ENCODE results near the gene CNTNAP5. TPM values are rescaled to one million over a fixed set of nuclear protein-coding genes. Genes with fewer than 3 reads are reported as not detected.

The CNTNAP5 gene
- total RNA-seq, 1 donor from 2014 or later: not detected

- Mint-ChIP-seq H3K27ac (no peak overlapping the region), H3K27me3 (ENCODE audit: insufficient read depth, low read depth) (peaks cover 14% of the 10 kb centered on the region), H3K4me3 (no peak overlapping the region), H3K4me1 (peaks cover 32% of the 10 kb centered on the region), H3K9me3 (peaks cover 8% of the 10 kb centered on the region), H3K36me3 (peaks cover 2% of the 10 kb centered on the region)
- no peaks in the 10 kb centered on the region for H3K36me3 ChIP-seq
- H3K79me2 ChIP-seq (ENCODE audit: low read depth): no peaks in the 10 kb centered on the region
- H3K27me3 ChIP-seq: no peaks in the 10 kb centered on the region
- no peak for DNase-seq (ENCODE audit: low spot score)
- H3K27ac ChIP-seq: no peak overlapping the region
- peaks cover 3% of the 10 kb centered on the region for H3K4me1 ChIP-seq
- H3F3A ChIP-seq (ENCODE audit: low read depth): no peaks in the 10 kb centered on the region
- TF ChIP-seq EZH2 (IDR thresholded peaks at IDR 0.05) (no peak), EZH2phosphoT487 (IDR thresholded peaks at IDR 0.05) (no peak), CTCF (IDR thresholded peaks at IDR 0.05) (no peak)
- H2AFZ ChIP-seq (replicated peaks): no peak overlapping the region
- H3K9me3 ChIP-seq (ENCODE audit: low read depth): no peaks in the 10 kb centered on the region
- no peak overlapping the region for H3K9ac ChIP-seq
- H3K4me3 ChIP-seq: no peak overlapping the region
- H4K20me1 ChIP-seq (ENCODE audit: low read depth): no peaks in the 10 kb centered on the region
- H3K4me2 ChIP-seq: no peak overlapping the region
Observed at GRCh38 chr2:124805060-124805459, 780.0 kb downstream of the CNTNAP5 start.

GRCh38 chr2:124810132-124810531, 785.0 kb downstream of the CNTNAP5 start:
- no peak overlapping the region for H3K4me2 ChIP-seq
- H3F3A ChIP-seq (ENCODE audit: low read depth): no peaks in the 10 kb centered on the region
- Mint-ChIP-seq H3K4me1 (peaks cover 35% of the 10 kb centered on the region), H3K27me3 (ENCODE audit: insufficient read depth, low read depth) (peaks cover 10% of the 10 kb centered on the region), H3K4me3 (no peak overlapping the region), H3K36me3 (no peaks in the 10 kb centered on the region), H3K27ac (no peak overlapping the region), H3K9me3 (peaks cover 2% of the 10 kb centered on the region)
- no peak overlapping the region for H2AFZ ChIP-seq (replicated peaks)
- H3K36me3 ChIP-seq: no peaks in the 10 kb centered on the region
- no peaks in the 10 kb centered on the region for H3K79me2 ChIP-seq (ENCODE audit: low read depth)
- no peak overlapping the region for H3K9ac ChIP-seq
- TF ChIP-seq EZH2 (IDR thresholded peaks at IDR 0.05) (no peak), CTCF (IDR thresholded peaks at IDR 0.05) (peak; percentile 60), EZH2phosphoT487 (IDR thresholded peaks at IDR 0.05) (no peak)
- no peaks in the 10 kb centered on the region for H4K20me1 ChIP-seq (ENCODE audit: low read depth)
- DNase-seq (ENCODE audit: low spot score): peak; percentile 77
- H3K4me1 ChIP-seq: peaks cover 3% of the 10 kb centered on the region
- no peaks in the 10 kb centered on the region for H3K27me3 ChIP-seq
- no peak overlapping the region for H3K27ac ChIP-seq
- no peaks in the 10 kb centered on the region for H3K9me3 ChIP-seq (ENCODE audit: low read depth)
- H3K4me3 ChIP-seq: no peak overlapping the region

DNA sequence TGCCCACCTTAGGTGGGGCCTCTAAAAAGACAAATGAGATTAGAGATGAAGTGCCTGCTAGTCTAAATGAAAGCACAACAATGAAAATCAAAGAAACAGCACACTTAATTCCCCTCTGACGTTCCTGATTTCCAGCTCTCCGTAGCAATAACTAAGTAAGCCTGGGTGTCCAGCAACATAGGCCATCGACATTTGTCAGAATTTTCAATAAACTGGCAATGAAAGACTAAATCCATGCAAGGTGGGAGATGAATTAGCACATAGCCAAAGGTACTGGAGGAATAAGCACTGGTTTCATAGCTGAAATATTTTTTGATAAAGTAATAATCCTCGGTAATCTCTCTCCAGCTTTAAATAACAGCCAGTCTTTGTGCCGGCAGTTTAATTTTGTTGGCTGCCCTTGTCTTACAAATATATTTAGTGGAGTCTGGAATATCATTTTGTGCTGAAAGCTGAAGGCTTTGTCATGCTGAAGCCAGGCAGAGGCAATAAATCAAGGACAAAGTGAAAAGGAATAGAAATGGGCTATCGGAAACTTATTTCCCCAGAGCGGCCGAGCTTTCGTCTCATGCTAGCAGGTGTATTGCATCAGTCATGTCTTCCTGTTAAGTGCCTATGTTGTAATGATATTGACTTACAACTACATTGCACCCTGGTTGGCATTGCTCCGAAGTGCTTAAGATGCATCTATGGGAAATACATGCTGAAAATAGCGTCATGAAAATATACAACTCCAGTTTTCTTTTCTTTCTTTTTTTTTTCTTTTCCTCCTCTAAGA, 790.1 kb downstream of the CNTNAP5 start:
- no peaks in the 10 kb centered on the region for H3K79me2 ChIP-seq (ENCODE audit: low read depth)
- H3K27ac ChIP-seq: no peak overlapping the region
- Mint-ChIP-seq H3K4me1 (peaks cover 4% of the 10 kb centered on the region), H3K4me3 (no peak overlapping the region), H3K27me3 (ENCODE audit: insufficient read depth, low read depth) (peaks cover 2% of the 10 kb centered on the region), H3K9me3 (no peaks in the 10 kb centered on the region), H3K27ac (no peak overlapping the region), H3K36me3 (no peaks in the 10 kb centered on the region)
- no peaks in the 10 kb centered on the region for H3K36me3 ChIP-seq
- H2AFZ ChIP-seq (replicated peaks): no peak overlapping the region
- TF ChIP-seq EZH2 (IDR thresholded peaks at IDR 0.05) (no peak), CTCF (IDR thresholded peaks at IDR 0.05) (no peak), EZH2phosphoT487 (IDR thresholded peaks at IDR 0.05) (no peak)
- H3K27me3 ChIP-seq: no peaks in the 10 kb centered on the region
- H4K20me1 ChIP-seq (ENCODE audit: low read depth): no peaks in the 10 kb centered on the region
- no peak overlapping the region for H3K4me3 ChIP-seq
- H3K4me2 ChIP-seq: no peak overlapping the region
- no peaks in the 10 kb centered on the region for H3K4me1 ChIP-seq
- no peak overlapping the region for H3K9ac ChIP-seq
- H3F3A ChIP-seq (ENCODE audit: low read depth): no peaks in the 10 kb centered on the region
- no peak for DNase-seq (ENCODE audit: low spot score)
- H3K9me3 ChIP-seq (ENCODE audit: low read depth): no peaks in the 10 kb centered on the region
